ENCODE data around the gene TNFRSF14. TPM values are rescaled to one million over a fixed set of nuclear protein-coding genes. Genes with fewer than 3 reads are reported as not detected.

TNFRSF14 gene
- total RNA-seq, 1 experiment from 2014 or later, result 24.4 TPM

- Mint-ChIP-seq H3K27ac (ENCODE audit: unreplicated experiment) (no peak overlapping the region), H3K4me3 (ENCODE audit: low read depth, unreplicated experiment) (no peak overlapping the region), H3K9me3 (ENCODE audit: low read depth, unreplicated experiment) (peaks cover 4% of the 10 kb centered on the region), H3K4me1 (ENCODE audit: low read depth, unreplicated experiment) (no peaks in the 10 kb centered on the region), H3K27me3 (ENCODE audit: unreplicated experiment) (peaks cover 53% of the 10 kb centered on the region), H3K36me3 (ENCODE audit: insufficient read depth, unreplicated experiment) (no peaks in the 10 kb centered on the region)
- no TSS peak for BruUV-seq (replicated peaks)
- intact Hi-C loops (cut with micrococcal nuclease; ENCODE audit: unreplicated experiment), result no loop called here
- DNase-seq, result no peak
- CTCF ChIA-PET, result interaction anchor here (0.6 to 0.8 kb wide), 2 partner anchors 12 to 25 kb away, joined by 3 read pairs; no protein-coding TSS in a partner anchor
- TF ChIP-seq CTCF (IDR thresholded peaks at IDR 0.05; ENCODE audit: unreplicated experiment), result no peak
Observed at GRCh38 chr1:2611621-2612437, 55.7 kb downstream of the TNFRSF14 start.

GRCh38 chr1:2612591-2613365 is 56.6 kb downstream of the TNFRSF14 start:
- no peak for DNase-seq
- CTCF ChIA-PET, result no interaction called here
- Mint-ChIP-seq H3K27ac (ENCODE audit: unreplicated experiment) (no peak overlapping the region), H3K9me3 (ENCODE audit: low read depth, unreplicated experiment) (peaks cover 4% of the 10 kb centered on the region), H3K36me3 (ENCODE audit: insufficient read depth, unreplicated experiment) (no peaks in the 10 kb centered on the region), H3K27me3 (ENCODE audit: unreplicated experiment) (peaks cover 56% of the 10 kb centered on the region), H3K4me1 (ENCODE audit: low read depth, unreplicated experiment) (no peaks in the 10 kb centered on the region), H3K4me3 (ENCODE audit: low read depth, unreplicated experiment) (no peak overlapping the region)
- BruUV-seq (replicated peaks), result no TSS peak
- TF ChIP-seq CTCF (IDR thresholded peaks at IDR 0.05; ENCODE audit: unreplicated experiment), result no peak
- intact Hi-C loops (cut with micrococcal nuclease; ENCODE audit: unreplicated experiment), result no loop called here

Other genes starting within 250 kb of the TNFRSF14 start
- gene MORN1, start 164.8 kb upstream of the TNFRSF14 start, total RNA-seq (2022), result 23.2 and 25.9 TPM in 2 replicates
- 118 and 120 TPM in 2 replicates for gene RER1, start 164.5 kb upstream of the TNFRSF14 start, total RNA-seq (2022)
- 22.3 and 24.0 TPM in 2 replicates for gene PEX10, start 143.8 kb upstream of the TNFRSF14 start, total RNA-seq (2022)
- gene PLCH2, start 80.1 kb upstream of the TNFRSF14 start, total RNA-seq (2022), result 3.1 and 4.1 TPM in 2 replicates
- gene PANK4, start 29.8 kb upstream of the TNFRSF14 start, total RNA-seq (2022), result 24.4 and 24.7 TPM in 2 replicates
- gene HES5, start 26.1 kb upstream of the TNFRSF14 start, total RNA-seq (2022), result not detected in 2 replicates
- gene PRXL2B, start 30.4 kb downstream of the TNFRSF14 start, total RNA-seq (2022), result 31.0 and 51.5 TPM in 2 replicates
- gene MMEL1, start 76.6 kb downstream of the TNFRSF14 start, total RNA-seq (2022), result 5.6 and 10.9 TPM in 2 replicates
- 1.2 and 1.3 TPM in 2 replicates for gene TTC34, start 245.3 kb downstream of the TNFRSF14 start, total RNA-seq (2022)

All from Calu3 (cell line).